K562 (cell line): ENCODE results near the gene DBET.

ENCODE experiments used
- CEBPB ChIP-seq: fragments of 450-650 bp; IDR thresholded peaks from 2 replicates; pipeline ENCODE4 v1.6.1; 2016; ENCODE audit warnings: missing genetic modification characterization, missing compliant biosample characterization
- CTCF ChIP-seq, 3 experiments: IDR thresholded peaks in 2 of 3; conservative IDR thresholded peaks in 1 of 3; 2 replicates each; pipeline ENCODE4 v1.5.1; 2011 to 2012; ENCODE audit warnings: low read length in 3 of 3, mild to moderate bottlenecking in 3 of 3, control low read depth in 2 of 3, improper control_type of control experiment in 1 of 3, inconsistent platforms in 1 of 3, low read depth in 1 of 3, mixed read lengths in 1 of 3, moderate library complexity in 1 of 3; ENCODE audit not compliant: insufficient read depth in 2 of 3
- E2F6 ChIP-seq, 2 experiments: IDR thresholded peaks; 2 replicates each; pipeline ENCODE4 v1.6.1; 2011; ENCODE audit warnings: borderline replicate concordance in 1 of 2, control low read depth in 1 of 2, low read depth in 1 of 2, low read length in 1 of 2, mild to moderate bottlenecking in 1 of 2, mixed read lengths in 1 of 2, moderate library complexity in 1 of 2; ENCODE audit not compliant: insufficient read depth in 1 of 2, insufficient read length in 1 of 2, poor library complexity in 1 of 2, severe bottlenecking in 1 of 2; ENCODE audit errors: extremely low read depth in 1 of 2
- EZH2 ChIP-seq: IDR thresholded peaks from 2 replicates; pipeline ENCODE4 v1.6.1; 2012; ENCODE audit warnings: low read depth, mild to moderate bottlenecking, inconsistent platforms, low read length, borderline replicate concordance
- MYBL2 ChIP-seq, 2 experiments: fragments of 450-650 bp in 1 of 2; sonication (generic) in 1 of 2; formaldehyde crosslinking in 1 of 2; IDR thresholded peaks; 2 replicates each; pipeline versions ENCODE4 v1.6.1 to v1.8.1; 2017 to 2022; ENCODE audit warnings: borderline replicate concordance in 1 of 2, inconsistent platforms in 1 of 2, low read depth in 1 of 2, mild to moderate bottlenecking in 1 of 2, missing genetic modification reagents in 1 of 2, moderate library complexity in 1 of 2
- NR2F6 ChIP-seq: fragments of 450-650 bp; formaldehyde crosslinking; IDR thresholded peaks from 2 replicates; pipeline ENCODE4 v1.4.0; 2020; ENCODE audit warnings: mild to moderate bottlenecking
- TAF1 ChIP-seq: IDR thresholded peaks from 2 replicates; pipeline ENCODE4 v1.6.1; 2011; ENCODE audit warnings: mild to moderate bottlenecking, low read length, moderate library complexity; ENCODE audit not compliant: insufficient read depth, control insufficient read depth, severe bottlenecking; ENCODE audit errors: extremely low read depth
- TAF7 ChIP-seq: fragments of 450-650 bp; IDR thresholded peaks from 2 replicates; pipeline ENCODE4 v1.6.1; 2016; ENCODE audit warnings: missing genetic modification characterization, missing compliant biosample characterization
- TF ChIP-seq, protein P1 (sequence below): sonication (generic); formaldehyde crosslinking; IDR thresholded peaks from 2 replicates; pipeline ENCODE4 v1.8.0; 2022; ENCODE audit warnings: missing genetic modification reagents, mild to moderate bottlenecking, borderline replicate concordance
- TF ChIP-seq, protein P2 (sequence below), 2 experiments: fragments of 450-650 bp; formaldehyde crosslinking in 1 of 2; IDR thresholded peaks; 2 replicates each; pipeline versions ENCODE4 v1.4.0 to v1.6.1; 2014 to 2020; ENCODE audit warnings: mild to moderate bottlenecking in 2 of 2, borderline replicate concordance in 1 of 2, low read depth in 1 of 2

DNA sequence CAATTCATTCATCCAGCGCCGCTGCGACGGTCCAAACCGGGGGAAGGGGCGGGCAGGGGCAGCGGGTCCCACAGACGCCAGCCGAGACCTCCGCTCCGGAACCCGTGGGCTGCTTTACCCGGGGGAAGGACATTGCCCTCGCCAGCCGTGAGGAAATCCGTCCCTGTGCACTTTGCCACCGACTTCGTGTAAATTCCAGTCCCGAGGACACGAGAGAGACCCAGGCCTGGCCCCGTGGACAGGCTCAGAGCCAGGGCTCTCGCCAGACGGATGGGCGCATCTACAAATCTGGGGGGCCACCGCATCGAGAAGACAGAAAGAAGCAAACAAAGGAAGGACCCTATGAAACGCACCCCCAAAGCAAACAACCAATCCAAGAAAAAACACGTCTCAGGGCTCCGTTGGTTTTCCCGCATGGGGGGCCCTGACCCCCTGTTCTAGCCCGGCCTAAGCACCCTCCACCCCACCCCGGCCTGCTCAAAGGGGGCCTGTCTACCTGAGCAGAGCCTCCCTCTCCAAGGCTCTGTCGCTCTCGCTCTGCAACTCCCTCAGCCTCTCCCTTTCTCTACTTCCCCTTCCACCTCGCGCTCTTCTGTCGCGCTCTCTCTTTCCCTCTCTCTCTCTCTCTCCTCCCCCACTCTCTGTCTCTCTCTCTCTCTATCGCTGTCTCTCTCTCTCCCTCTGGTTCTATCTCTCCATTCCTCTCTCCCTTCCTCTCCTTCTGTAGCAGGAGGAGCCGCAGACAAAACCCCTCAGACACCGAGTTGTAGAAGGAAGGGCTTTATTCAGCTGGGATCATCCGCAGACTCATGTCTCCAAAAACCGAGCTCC lies 48.5 kb upstream of the DBET start:
- TF ChIP-seq, protein P1, sequence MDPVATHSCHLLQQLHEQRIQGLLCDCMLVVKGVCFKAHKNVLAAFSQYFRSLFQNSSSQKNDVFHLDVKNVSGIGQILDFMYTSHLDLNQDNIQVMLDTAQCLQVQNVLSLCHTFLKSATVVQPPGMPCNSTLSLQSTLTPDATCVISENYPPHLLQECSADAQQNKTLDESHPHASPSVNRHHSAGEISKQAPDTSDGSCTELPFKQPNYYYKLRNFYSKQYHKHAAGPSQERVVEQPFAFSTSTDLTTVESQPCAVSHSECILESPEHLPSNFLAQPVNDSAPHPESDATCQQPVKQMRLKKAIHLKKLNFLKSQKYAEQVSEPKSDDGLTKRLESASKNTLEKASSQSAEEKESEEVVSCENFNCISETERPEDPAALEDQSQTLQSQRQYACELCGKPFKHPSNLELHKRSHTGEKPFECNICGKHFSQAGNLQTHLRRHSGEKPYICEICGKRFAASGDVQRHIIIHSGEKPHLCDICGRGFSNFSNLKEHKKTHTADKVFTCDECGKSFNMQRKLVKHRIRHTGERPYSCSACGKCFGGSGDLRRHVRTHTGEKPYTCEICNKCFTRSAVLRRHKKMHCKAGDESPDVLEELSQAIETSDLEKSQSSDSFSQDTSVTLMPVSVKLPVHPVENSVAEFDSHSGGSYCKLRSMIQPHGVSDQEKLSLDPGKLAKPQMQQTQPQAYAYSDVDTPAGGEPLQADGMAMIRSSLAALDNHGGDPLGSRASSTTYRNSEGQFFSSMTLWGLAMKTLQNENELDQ (CRISPR knock-in tag) = no peak
- TF ChIP-seq MYBL2 (IDR thresholded peaks at IDR 0.05; ENCODE audit: low read depth) (no peak), MYBL2 (CRISPR knock-in tag; IDR thresholded peaks at IDR 0.05; ENCODE audit: borderline replicate concordance) (no peak), TAF7 (tag) (no peak), NR2F6 (CRISPR knock-in tag) (no peak), EZH2 (no peak), E2F6 (IDR thresholded peaks at IDR 0.05; ENCODE audit: borderline replicate concordance in 1 of 2, extremely low read depth in 1 of 2, insufficient read depth in 1 of 2, insufficient read length in 1 of 2, low read depth in 1 of 2, low read length in 1 of 2, poor library complexity in 1 of 2, severe bottlenecking in 1 of 2) (no peak), TAF1 (no peak), CEBPB (tag) (no peak), CTCF (IDR thresholded peaks at IDR 0.05 in 2 of 3, conservative IDR thresholded peaks at IDR 0.05 in 1 of 3; ENCODE audit: insufficient read depth in 2 of 3, low read depth in 1 of 3, low read length in 3 of 3) (no peak)
- TF ChIP-seq, protein P2, sequence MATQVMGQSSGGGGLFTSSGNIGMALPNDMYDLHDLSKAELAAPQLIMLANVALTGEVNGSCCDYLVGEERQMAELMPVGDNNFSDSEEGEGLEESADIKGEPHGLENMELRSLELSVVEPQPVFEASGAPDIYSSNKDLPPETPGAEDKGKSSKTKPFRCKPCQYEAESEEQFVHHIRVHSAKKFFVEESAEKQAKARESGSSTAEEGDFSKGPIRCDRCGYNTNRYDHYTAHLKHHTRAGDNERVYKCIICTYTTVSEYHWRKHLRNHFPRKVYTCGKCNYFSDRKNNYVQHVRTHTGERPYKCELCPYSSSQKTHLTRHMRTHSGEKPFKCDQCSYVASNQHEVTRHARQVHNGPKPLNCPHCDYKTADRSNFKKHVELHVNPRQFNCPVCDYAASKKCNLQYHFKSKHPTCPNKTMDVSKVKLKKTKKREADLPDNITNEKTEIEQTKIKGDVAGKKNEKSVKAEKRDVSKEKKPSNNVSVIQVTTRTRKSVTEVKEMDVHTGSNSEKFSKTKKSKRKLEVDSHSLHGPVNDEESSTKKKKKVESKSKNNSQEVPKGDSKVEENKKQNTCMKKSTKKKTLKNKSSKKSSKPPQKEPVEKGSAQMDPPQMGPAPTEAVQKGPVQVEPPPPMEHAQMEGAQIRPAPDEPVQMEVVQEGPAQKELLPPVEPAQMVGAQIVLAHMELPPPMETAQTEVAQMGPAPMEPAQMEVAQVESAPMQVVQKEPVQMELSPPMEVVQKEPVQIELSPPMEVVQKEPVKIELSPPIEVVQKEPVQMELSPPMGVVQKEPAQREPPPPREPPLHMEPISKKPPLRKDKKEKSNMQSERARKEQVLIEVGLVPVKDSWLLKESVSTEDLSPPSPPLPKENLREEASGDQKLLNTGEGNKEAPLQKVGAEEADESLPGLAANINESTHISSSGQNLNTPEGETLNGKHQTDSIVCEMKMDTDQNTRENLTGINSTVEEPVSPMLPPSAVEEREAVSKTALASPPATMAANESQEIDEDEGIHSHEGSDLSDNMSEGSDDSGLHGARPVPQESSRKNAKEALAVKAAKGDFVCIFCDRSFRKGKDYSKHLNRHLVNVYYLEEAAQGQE (IDR thresholded peaks at IDR 0.05; ENCODE audit: borderline replicate concordance) = no peak
- TF ChIP-seq, protein P2 (CRISPR knock-in tag; IDR thresholded peaks at IDR 0.05; ENCODE audit: low read depth) = no peak
